Raji (cell line): ENCODE results near the gene PDE11A.

ENCODE experiments used
- POLR2A ChIP-seq: IDR thresholded peaks from 2 replicates; pipeline ENCODE4 v1.6.1; 2011; ENCODE audit warnings: low read depth, low read length, control low read depth; ENCODE audit not compliant: insufficient read depth

The PDE11A gene

DNA sequence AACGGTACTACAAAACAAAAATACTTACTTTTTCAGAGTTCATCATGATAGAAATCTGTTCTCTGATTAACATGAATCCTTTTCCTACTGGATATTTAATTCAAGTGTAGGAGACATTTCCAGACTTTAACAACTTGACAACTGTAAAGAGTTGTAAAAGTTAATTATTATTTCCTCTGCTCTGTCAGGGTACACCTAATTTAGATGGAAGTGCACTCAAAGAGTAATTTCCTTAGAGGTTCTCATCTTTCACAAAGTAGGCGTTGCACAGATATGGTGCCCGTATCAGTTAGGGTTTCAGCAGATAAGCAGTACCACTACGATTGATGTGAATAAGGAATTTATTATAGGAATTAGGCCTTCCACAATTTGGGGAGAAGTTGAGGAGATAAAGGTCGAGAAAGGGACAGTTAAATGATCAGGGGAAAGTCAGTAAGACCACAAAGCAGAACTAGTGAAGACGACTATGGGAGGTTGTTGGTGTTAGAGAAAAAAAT lies 16.2 kb upstream of the PDE11A start:
- TF ChIP-seq POLR2A = no peak

DNA sequence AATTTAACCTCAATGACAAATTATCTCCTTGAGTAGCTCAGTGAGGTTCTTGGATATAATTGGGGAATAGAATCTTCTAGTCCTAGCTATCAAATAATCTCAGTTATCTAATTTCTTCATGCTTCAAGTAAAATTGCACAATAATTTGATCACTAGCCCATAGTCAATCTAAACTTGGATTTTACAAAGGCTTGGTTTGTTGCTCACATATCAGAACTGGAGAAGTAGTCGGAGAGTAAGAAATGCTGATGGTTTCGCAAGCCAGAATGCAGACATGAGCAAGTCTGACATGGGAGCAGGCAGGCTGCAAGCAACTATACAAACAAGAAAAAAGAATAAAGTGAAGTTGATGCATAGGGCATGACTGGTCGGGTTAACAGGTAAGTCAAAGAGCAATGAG lies 11.7 kb upstream of the PDE11A start:
- no peak for TF ChIP-seq POLR2A

DNA sequence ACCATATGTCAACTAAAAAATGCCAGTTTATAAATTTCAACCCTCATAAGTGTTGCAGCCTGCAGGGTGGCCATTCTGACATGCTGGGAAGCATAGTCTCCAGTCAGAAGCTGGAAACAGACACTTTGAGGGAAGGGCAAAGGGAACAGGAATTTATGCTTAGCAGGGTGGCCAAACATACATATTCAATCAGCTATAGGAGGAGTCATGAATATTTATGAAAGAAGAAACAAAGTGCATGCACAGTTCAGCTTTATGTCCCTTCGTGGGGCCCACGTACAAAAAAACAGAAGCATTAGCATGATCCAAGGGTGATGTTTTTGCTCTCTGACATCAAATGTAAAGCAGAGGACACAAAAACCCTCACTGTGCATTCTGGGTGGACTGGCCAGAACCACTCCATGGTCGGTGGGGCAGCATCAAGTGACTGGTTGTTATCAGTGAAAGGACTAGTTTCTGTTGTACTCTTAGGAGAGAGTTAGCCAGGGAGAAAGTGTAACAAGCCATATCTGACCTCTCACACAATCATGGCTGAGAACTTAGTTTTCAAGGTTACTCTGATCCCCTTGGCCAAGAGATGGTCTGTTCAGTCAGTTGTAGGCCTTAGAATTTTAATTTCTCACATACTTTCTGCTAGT lies 9.9 kb upstream of the PDE11A start:
- no peak for TF ChIP-seq POLR2A

DNA sequence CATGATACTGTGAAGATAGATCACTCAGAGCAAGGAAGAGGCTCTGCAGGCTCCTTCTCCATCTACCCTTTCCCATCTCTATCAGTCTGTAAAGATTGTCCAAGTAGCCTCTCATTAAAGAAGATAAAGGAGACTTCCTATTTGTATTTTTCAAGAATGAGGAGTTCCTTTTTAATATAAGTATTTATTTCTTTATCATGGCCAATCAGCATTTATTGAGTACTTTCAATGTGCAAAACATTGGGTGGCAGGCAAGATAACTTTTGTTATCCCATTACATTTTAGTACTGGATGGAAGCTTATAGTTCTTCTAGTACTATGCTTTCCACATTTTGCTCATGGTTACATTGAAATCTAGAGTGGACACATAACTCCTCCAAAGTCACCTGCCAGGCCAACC lies 3.6 kb upstream of the PDE11A start:
- TF ChIP-seq POLR2A = no peak

DNA sequence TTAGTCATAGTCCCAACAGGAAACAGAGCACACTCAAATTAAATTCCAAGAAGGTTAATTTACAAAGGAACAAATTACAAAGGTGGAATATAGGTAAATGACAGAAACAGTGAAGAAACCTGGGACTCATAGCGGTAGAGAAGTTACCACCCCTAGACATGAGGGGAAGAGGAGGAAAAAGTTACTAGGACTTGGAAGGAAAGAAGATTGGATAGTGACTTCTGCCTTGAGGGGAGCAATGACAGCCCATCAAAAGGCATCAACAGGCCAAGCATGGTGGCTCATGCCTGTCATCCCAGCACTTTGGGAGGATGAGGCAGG lies 2.4 kb upstream of the PDE11A start:
- no peak for TF ChIP-seq POLR2A

DNA sequence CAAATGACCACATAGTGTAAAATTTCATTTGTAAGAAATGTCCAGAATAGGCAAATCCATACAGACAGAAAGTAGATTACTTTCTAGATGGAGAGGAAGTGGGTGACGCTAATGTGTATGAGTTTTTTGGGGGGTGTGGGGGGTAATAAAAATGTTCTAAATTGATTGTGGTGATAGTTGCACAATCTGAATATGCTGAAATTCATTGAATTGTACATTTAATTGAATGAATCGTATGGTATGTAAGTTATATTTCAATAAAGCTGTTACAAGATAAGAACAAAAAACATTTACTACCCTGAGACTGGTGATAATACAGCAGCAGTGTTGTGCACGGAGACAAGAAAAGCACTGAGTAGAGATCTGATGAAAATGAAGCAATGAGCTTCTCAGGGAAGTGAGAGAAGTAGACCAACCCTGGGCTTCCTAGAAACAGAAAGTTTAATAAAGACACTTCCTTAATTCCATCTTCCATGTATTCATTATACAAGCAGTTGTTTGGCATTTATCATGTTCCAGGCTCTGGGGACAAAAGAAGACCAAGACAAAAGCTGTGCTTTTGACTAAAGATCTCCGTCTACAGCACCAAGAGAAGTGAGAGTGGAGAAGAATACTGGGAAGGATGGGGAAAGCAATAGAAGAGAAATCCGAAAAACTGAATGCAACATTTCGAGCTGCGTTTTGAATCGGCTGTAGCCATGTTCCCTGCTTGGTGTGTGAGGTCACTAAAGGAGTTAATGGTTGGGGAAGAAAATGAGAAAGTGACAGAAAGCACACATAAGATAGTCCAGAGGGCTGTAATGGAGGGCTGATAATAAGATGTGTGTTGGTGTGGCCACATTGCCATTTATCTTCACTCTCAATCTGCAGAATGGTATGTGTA lies 1.8 kb upstream of the PDE11A start:
- TF ChIP-seq POLR2A = no peak

DNA sequence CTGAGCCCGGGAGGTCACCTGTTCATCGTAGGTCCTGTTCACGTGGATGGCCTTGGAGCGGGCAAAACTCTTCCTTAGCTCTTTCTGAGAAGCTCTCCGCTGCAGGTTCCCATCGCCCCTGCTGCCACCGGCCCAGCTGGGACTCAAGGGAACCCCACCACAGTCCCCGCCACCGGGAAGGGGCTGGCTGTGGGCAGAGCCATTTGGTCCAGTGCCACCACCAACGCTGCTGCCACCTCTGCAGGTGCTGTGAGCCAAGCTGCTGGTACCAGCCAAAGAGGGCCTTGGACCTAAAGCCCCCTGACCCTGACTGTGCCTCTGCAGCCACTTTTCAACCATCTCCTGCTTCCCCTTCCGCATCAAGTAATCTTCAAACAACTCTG lies 586 bp downstream of the PDE11A start:
- TF ChIP-seq POLR2A = no peak

DNA sequence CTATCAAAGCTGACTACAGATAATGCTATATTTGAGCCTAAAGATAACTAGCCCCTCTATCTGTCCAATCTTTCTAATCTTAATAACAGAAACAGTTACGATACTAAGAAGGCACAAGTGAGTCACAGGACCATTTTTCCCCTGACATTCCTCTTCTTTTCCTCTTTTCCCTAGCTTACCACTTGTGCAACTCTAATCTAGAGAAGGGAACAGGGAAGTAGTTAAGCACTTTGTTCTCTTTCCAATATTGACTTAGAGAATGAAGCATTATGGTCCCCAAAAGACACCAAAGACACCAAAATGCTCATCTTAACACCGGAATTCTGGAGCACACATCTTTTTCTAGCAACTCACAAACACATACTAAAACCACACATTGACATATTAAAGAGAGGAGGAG lies 1.8 kb downstream of the PDE11A start:
- no peak for TF ChIP-seq POLR2A

DNA sequence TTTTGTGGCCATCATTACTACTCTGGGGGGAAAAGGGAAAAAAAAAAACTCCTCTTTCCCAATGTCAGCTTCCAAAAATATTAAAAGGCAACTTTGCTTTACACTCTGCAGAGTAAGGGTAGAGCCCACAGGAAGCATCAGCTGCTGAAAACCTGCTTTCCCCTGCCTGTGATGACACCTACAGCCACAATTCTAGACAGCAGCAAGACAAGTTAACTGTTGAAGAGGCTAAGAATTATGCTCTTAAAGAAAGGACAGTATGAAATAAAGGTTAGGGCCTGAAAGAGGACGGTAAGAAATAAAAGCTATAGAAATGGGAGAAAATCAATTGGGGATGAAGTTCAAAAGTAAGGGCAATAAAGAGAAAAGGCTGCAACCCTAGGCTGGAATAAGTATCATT lies 3.0 kb downstream of the PDE11A start:
- no peak for TF ChIP-seq POLR2A

DNA sequence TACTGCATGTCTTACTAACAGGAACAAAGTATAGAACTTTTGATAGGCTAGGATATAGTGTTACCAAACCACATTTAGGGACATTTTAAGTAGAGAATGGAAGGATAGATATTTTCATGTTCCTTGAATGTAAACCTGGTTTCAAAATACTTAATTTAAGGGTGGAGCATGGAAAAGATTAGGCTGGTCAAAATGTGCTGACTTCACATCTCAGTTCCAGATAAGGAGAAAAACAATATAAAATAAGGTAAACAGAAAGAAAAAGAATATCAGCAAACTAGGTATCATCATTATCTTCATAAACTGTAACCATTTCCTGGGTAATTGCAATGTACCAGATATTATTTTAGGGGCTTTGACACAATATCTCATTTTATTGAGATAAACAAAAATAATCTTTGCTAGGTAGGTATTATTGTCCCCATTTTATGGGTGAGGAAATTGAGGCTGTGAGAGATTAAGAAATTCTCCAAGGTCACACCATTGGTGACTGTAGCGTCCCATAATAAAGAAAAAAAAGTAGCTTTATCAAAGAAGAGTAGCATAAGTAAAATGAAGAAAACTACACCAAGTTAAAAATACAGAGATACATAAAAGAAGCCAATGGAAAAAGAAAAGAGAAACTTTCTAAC lies 3.6 kb downstream of the PDE11A start:
- TF ChIP-seq POLR2A = no peak

DNA sequence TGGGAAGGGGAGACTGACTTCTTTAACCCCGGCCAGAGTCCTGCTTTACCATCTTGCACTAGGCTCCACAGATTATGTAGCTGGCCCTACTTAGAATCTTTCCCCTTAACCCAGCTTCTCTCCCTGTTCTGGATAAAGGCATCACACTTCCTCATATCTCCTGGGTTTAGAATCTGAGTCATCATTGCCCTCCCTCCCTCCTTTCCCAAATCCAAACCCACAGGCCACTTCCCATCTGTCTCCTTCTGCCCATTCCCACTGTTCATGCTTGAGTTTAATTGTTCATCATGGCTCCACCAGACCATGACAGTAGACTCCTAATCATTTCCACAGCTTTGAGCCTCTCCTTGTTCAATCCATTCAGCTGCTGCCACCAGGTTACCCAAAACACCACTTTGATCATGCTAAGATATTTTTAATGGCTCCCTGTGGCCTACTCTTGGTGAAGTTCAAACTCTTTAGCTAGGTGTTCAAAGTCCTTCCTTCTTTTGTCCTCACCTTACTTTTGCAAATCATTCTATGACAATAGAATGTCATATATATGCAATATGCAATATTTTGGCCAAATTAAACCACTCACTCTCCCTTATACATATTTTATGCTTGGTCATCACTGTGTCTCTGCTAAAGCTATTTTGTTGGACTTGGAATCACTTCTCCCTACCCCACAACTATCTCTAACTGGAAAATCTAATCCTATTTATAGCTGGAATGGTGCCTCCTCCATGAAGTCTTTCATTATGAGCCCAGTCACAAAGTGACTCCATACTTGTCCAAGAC lies 5.5 kb downstream of the PDE11A start:
- no peak for TF ChIP-seq POLR2A

DNA sequence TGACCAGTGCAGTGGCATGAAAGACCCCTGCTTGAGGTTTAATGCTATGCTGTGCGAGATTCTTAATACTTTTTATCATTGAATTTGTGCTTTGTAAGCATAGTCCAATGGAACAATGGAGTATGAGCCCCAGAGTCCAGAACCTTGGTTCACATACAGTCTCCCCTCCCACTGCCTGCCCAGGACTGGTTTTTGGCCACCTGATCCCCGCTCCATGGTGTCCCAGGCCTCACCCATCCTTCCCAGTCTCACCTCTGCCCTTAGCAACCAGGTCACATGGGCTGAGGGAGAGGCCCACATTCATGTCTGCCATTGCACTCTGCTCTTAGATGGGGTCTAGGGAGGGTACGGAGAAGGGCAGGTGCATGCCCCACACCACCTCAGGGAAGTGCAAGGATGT lies 6.3 kb downstream of the PDE11A start:
- no peak for TF ChIP-seq POLR2A

DNA sequence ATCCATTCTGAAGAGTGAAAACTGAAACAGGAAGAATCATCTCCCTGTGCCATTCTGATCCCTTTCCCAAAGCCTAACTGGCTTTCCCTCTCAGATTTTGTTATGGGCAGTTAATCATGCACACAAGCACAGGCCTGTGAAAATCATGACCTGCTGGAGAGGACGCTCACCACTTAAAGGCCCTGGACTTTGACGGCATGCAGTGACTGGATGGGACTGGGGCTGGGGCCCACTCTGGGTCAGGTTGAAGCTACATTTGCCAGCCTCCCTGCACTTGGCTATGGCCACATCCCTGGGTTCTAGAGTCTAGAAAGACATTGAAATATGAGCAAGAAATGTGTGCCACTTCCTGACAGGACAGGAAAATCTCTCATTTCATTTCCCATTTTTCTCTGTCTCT lies 12.9 kb downstream of the PDE11A start:
- no peak for TF ChIP-seq POLR2A

DNA sequence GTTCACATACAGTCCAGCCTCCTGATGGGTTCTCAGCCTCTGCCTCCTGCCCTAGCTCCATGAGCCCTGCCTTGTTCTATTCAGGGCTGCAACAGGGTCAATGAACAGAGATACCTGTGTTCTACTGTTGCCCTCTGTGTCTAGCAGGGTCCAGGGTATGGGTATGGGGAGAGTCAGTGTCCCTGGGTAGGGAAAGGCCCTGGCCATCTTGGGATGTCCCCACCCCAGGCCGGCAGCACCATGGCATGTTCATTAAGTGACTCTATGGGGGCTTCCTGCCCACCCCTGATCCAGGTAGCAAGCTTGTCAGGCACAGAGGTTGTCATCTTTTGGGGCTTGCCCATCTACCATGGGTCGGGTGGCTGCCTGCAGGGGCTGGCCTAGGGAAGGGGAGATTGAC lies 13.5 kb downstream of the PDE11A start:
- TF ChIP-seq POLR2A = no peak

DNA sequence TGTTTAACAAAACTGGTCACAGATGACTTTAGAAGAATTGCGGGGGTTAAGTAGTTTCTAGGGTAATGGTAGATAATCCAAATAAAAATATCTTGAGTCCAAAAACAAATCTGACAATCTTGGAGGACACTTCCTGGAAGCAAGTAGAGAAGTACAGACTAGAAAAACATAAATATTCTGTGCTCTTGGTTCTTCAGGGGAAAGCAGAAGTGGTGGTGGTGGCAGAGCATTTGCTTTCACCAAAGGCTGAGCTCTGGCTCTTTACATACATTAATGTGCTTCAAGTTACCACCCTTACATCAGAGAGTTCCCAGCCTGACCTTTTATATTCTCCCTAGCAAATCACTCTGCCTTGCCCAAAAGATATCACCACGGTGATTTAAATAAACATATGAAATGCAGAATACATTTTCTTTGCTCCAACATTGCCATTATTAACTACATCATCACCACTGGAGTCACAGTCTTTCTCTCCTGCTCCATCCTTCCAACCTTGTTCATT lies 15.3 kb downstream of the PDE11A start:
- no peak for TF ChIP-seq POLR2A
